Cardiac atrium fibroblast (primary cell): ENCODE results near the gene TAS2R42. TPM values are rescaled to one million over a fixed set of nuclear protein-coding genes. Genes with fewer than 3 reads are reported as not detected.

Experiments
- total RNA-seq: library from RNA; depleted of rRNA; stranded (reverse); fragments of >200 nt; gene quantifications from 2 replicates; pipeline ENCODE4 v1.2.3, GENCODE V29; 2015

The TAS2R42 gene
- not detected in 2 replicates for total RNA-seq

GRCh38 chr12:11186837-11187236, at the start of gene TAS2R42:
TSS of gene TAS2R42 (minus strand) at chr12:11186937. CDS start at chr12:11186937, 0 bp downstream.

GRCh38 chr12:11171145-11171968, 15.4 kb downstream of the TAS2R42 start, which contains the start of gene SMIM10L1:
TSS of gene SMIM10L1 (plus strand) at chr12:11171194. CDS start at chr12:11171357, 163 bp downstream.

Other genes with a start within 250 kb of the TAS2R42 start
- 0.54 and 1.8 TPM in 2 replicates for gene TAS2R14, start 247.7 kb downstream of the TAS2R42 start, total RNA-seq
- 0.49 TPM in 1 of 2 replicates, not detected in the other for gene TAS2R50, start 200.0 kb downstream of the TAS2R42 start, total RNA-seq
- gene TAS2R20, start 188.6 kb downstream of the TAS2R42 start, total RNA-seq = 0.18 and 0.32 TPM in 2 replicates
- 0.49 TPM in 1 of 2 replicates, not detected in the other for gene TAS2R19, start 164.3 kb downstream of the TAS2R42 start, total RNA-seq
- 0.54 and 0.81 TPM in 2 replicates for gene TAS2R31, start 155.5 kb downstream of the TAS2R42 start, total RNA-seq
- 0.72 TPM in 1 of 2 replicates, not detected in the other for gene TAS2R46, start 124.6 kb downstream of the TAS2R42 start, total RNA-seq
- not detected in 2 replicates for gene TAS2R43, start 94.6 kb downstream of the TAS2R42 start, total RNA-seq
- 0.49 and 1.3 TPM in 2 replicates for gene TAS2R30, start 52.3 kb downstream of the TAS2R42 start, total RNA-seq
- gene SMIM10L1, start 15.7 kb downstream of the TAS2R42 start, total RNA-seq = 7.3 and 7.6 TPM in 2 replicates
- gene PRB3, start 82.8 kb upstream of the TAS2R42 start, total RNA-seq = not detected in 2 replicates
- gene PRB4, start 123.5 kb upstream of the TAS2R42 start, total RNA-seq = not detected in 2 replicates
- not detected in 2 replicates for gene PRB2, start 208.6 kb upstream of the TAS2R42 start, total RNA-seq